Measurements from ENCODE around the gene EMC7.
"Not testable (repeated sequence)": the region's sequence is repeated elsewhere in the genome, so short reads cannot be mapped to it uniquely, and the experiment has no call there.

EMC7 gene

GRCh38 chr15:34101366-34102174 lies at the start of gene EMC7, which contains the start of gene PGBD4:
TSS of gene EMC7 (minus strand) at chr15:34101862. CDS start at chr15:34101839, 23 bp downstream.
TSS of gene PGBD4 (plus strand) at chr15:34102083. CDS start at chr15:34102532, 449 bp downstream.
- DNase-seq (ENCODE audit: low spot score), result peak; percentile 99

GRCh38 chr15:34147371-34148140 lies 45.9 kb upstream of the EMC7 start:
- no peak for DNase-seq (ENCODE audit: low spot score)

GRCh38 chr15:34133511-34133910 lies 31.8 kb upstream of the EMC7 start:
- DNase-seq (ENCODE audit: low spot score), result no peak

GRCh38 chr15:34132881-34133280 lies 31.2 kb upstream of the EMC7 start:
- no peak for DNase-seq (ENCODE audit: low spot score)

GRCh38 chr15:34128898-34129297 lies 27.2 kb upstream of the EMC7 start:
- no peak for DNase-seq (ENCODE audit: low spot score)

- no peak for DNase-seq (ENCODE audit: low spot score)
Measured at GRCh38 chr15:34126522-34126921, 24.9 kb upstream of the EMC7 start.

- no peak for DNase-seq (ENCODE audit: low spot score)
Measured at GRCh38 chr15:34125945-34126344, 24.3 kb upstream of the EMC7 start.

GRCh38 chr15:34124651-34125050 lies 23.0 kb upstream of the EMC7 start:
- DNase-seq (ENCODE audit: low spot score), result no peak

GRCh38 chr15:34122771-34123183 lies 21.1 kb upstream of the EMC7 start:
- no peak for DNase-seq (ENCODE audit: low spot score)

GRCh38 chr15:34121786-34122185 lies 20.1 kb upstream of the EMC7 start:
- not testable (repeated sequence) for DNase-seq (ENCODE audit: low spot score)

GRCh38 chr15:34120420-34120819 lies 18.8 kb upstream of the EMC7 start:
- DNase-seq (ENCODE audit: low spot score), result not testable (repeated sequence)

GRCh38 chr15:34119291-34119690 lies 17.6 kb upstream of the EMC7 start:
- DNase-seq (ENCODE audit: low spot score), result no peak

- DNase-seq (ENCODE audit: low spot score), result no peak
Measured at GRCh38 chr15:34116620-34117019, 15.0 kb upstream of the EMC7 start.

GRCh38 chr15:34114739-34115138 lies 13.1 kb upstream of the EMC7 start:
- no peak for DNase-seq (ENCODE audit: low spot score)

- no peak for DNase-seq (ENCODE audit: low spot score)
Measured at GRCh38 chr15:34114215-34114614, 12.6 kb upstream of the EMC7 start.

GRCh38 chr15:34111488-34111887 lies 9.8 kb upstream of the EMC7 start:
- DNase-seq (ENCODE audit: low spot score), result no peak

- DNase-seq (ENCODE audit: low spot score), result peak; percentile 70
Measured at GRCh38 chr15:34109797-34110663, 8.4 kb upstream of the EMC7 start.

- DNase-seq (ENCODE audit: low spot score), result no peak
Measured at GRCh38 chr15:34107315-34107714, 5.7 kb upstream of the EMC7 start.

GRCh38 chr15:34106423-34106822 lies 4.8 kb upstream of the EMC7 start:
- no peak for DNase-seq (ENCODE audit: low spot score)

GRCh38 chr15:34102175-34102925 lies 688 bp upstream of the EMC7 start:
- no peak for DNase-seq (ENCODE audit: low spot score)

GRCh38 chr15:34099914-34100313 lies 1.7 kb downstream of the EMC7 start:
- DNase-seq (ENCODE audit: low spot score), result no peak
